ENCODE results near the gene LRBA.

The LRBA gene

DNA sequence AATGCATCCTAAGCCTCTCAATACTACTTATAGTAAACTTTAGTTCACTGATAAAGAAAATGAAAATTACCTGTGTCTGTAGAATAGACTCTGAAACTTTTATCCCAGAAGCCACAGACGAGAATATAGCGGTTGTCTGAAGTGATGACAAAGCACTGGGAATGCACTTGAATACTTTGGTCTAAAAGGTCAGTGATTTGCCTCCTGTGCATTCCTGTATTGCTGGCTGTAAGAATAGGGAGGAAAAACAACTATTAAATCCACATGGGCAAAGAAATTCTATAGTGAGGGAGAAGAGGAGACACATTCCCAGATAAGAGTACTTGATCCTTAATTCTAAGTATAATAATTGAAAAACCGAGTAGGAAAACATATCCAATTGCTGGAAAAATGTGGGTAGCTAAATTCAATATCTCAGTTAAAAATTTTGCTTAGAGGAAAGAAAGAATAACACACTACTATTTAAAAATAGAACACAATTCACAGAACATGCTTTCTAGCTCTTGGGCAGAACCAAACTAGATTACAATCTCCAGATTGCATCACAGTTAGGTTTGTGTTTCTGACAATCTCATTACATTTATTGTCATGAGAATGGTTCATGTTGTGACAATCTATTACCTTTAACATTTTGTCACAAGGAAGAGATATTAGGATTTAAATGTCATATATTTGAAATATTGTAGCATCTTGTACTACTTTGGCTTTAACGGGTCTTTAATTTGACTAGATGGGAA lies 704.8 kb downstream of the LRBA start:
- H3K4me3 ChIP-seq (ENCODE audit: low read depth, low read length), result no peak overlapping the region
- no peak for DNase-seq (ENCODE audit: low read depth)
- TF ChIP-seq, protein P1, sequence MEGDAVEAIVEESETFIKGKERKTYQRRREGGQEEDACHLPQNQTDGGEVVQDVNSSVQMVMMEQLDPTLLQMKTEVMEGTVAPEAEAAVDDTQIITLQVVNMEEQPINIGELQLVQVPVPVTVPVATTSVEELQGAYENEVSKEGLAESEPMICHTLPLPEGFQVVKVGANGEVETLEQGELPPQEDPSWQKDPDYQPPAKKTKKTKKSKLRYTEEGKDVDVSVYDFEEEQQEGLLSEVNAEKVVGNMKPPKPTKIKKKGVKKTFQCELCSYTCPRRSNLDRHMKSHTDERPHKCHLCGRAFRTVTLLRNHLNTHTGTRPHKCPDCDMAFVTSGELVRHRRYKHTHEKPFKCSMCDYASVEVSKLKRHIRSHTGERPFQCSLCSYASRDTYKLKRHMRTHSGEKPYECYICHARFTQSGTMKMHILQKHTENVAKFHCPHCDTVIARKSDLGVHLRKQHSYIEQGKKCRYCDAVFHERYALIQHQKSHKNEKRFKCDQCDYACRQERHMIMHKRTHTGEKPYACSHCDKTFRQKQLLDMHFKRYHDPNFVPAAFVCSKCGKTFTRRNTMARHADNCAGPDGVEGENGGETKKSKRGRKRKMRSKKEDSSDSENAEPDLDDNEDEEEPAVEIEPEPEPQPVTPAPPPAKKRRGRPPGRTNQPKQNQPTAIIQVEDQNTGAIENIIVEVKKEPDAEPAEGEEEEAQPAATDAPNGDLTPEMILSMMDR (IDR thresholded peaks at IDR 0.05; ENCODE audit: insufficient read depth, low read depth, low read length, missing control alignments), result no peak

DNA sequence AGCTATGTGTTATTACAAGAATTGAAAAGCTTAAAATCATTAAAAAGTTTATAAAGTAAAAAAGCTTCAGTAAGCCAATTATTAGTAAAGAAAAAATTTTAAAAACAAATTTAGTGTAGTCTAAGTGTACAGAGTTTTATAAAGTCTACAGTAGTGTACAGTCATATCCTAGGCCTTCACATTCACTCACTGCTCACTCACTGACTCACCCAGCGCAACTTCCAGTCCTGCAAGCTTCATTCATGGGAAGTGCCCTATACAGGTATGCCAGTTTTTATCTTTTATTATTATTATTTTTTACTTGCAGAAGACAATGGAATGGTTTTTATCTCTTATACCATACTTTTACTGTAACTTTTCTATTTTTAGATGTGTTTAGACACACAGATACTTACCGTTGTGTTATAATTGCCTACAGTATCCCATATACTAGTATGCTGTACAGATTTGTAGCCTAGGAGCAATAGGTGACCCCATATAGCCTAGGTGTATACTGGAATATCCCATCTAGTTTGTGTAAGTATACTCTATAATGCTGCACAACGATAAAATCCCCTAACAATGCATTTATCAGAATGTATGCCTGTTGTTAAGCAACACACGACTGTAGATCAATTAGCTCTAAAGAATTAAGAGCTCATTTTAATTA lies 706.1 kb downstream of the LRBA start:
- no peak for DNase-seq (ENCODE audit: low read depth)
- TF ChIP-seq, protein P1 (IDR thresholded peaks at IDR 0.05; ENCODE audit: insufficient read depth, low read depth, low read length, missing control alignments), result no peak
- H3K4me3 ChIP-seq (ENCODE audit: low read depth, low read length), result no peak overlapping the region

DNA sequence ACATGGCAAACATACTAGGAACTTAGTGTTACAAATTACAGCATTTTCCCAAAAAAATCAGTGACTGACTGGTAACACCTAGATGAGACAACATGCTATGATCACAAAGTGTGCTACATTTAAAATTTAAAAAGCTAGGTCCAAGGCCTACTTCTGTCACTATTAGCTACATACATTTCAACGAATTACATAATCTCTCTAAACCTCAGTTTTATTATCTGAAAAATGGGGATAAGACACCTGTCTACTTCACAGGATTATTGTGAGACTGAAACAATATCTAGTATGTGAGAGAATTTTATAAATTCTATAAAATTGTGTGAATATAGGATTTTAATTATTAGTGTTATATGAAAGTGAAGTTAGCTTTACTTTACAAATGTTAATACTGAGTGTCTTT lies 708.4 kb downstream of the LRBA start:
- no peak overlapping the region for H3K4me3 ChIP-seq (ENCODE audit: low read depth, low read length)
- DNase-seq (ENCODE audit: low read depth), result no peak
- TF ChIP-seq, protein P1 (IDR thresholded peaks at IDR 0.05; ENCODE audit: insufficient read depth, low read depth, low read length, missing control alignments), result no peak

DNA sequence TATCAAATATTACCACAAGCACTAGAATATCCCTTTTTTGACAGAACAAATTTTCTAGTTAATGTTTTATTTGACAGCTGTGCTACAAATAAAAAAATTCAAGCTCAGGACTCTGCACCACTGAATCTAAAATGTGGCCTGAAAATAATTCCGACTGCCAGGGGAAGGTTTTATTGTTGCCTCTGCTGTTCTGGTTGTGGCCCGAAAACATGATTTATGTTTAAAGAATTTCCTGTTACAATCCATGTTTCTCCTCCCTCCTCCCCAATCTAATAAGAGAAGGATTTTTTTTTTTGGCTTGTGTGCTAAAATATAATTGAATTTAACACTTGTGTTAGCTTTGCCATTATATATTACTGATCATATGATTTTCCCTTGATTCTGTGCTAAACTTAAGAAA lies 709.1 kb downstream of the LRBA start:
- DNase-seq (ENCODE audit: low read depth), result no peak
- TF ChIP-seq, protein P1 (IDR thresholded peaks at IDR 0.05; ENCODE audit: insufficient read depth, low read depth, low read length, missing control alignments), result no peak
- no peak overlapping the region for H3K4me3 ChIP-seq (ENCODE audit: low read depth, low read length)

DNA sequence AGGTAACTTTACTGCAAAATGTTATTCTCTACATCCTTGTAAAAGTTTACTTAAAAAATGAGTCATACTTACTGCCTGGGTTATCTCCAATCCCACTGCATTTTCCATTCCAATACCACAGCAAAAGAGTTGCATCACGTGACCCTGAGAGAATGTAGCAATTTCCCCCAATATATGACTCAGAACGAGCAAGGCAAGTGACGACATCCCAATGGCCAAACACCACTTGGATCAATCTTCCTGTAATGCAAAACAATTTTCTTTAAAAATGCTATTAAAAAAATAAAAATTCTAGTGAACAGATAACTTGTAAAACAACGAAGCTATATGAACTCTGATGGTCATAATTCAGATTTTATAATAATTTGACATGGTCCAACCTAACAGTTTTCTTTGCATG lies 712.5 kb downstream of the LRBA start:
- no peak for DNase-seq (ENCODE audit: low read depth)
- H3K4me3 ChIP-seq (ENCODE audit: low read depth, low read length), result no peak overlapping the region
- TF ChIP-seq, protein P1 (IDR thresholded peaks at IDR 0.05; ENCODE audit: insufficient read depth, low read depth, low read length, missing control alignments), result no peak

DNA sequence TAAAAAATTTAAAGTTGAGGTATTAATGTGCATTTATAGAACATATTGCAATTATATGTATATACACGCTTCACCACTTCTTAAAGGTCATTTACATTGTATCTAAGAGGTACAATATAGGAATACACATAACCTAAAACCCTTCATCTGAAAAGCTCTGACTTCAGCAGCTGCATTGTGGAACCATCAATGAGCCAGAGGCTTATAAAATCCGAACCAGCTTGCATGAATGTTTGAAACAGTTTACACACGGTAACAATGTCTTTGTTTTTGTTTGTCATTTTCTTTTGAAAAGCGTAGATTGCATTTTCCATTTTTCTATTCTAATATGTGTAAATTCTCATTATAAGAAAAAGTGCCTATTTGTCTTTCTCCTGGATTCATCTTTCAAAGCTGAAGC lies 715.3 kb downstream of the LRBA start:
- no peak overlapping the region for H3K4me3 ChIP-seq (ENCODE audit: low read depth, low read length)
- DNase-seq (ENCODE audit: low read depth), result no peak
- TF ChIP-seq, protein P1 (IDR thresholded peaks at IDR 0.05; ENCODE audit: insufficient read depth, low read depth, low read length, missing control alignments), result no peak

All from GM12865 (cell line).